ENCODE measurements around the gene ELAVL1. TPM values are rescaled to one million over a fixed set of nuclear protein-coding genes. Genes with fewer than 3 reads are reported as not detected.

The ELAVL1 gene
- polyA plus RNA-seq, result 56.0 TPM
- long read RNA-seq, donor 1, full-length matches to known transcripts, result 15 of 15 reads
- long read RNA-seq, donor 1, partial matches to known transcripts, result 0 of 15 reads
- long read RNA-seq, donor 1, other reads (novel, unspliced or antisense), result 0 of 15 reads
- long read RNA-seq, donor 2, full-length matches to known transcripts, result 42 of 42 reads
- long read RNA-seq, donor 2, partial matches to known transcripts, result 0 of 42 reads
- long read RNA-seq, donor 2, other reads (novel, unspliced or antisense), result 0 of 42 reads
- long read RNA-seq, donor 3, result 0 reads
- long read RNA-seq, donor 4, full-length matches to known transcripts, result 1 of 1 reads
- long read RNA-seq, donor 4, partial matches to known transcripts, result 0 of 1 reads
- long read RNA-seq, donor 4, other reads (novel, unspliced or antisense), result 0 of 1 reads
- long read RNA-seq, donor 5, full-length matches to known transcripts, result 12 of 12 reads
- long read RNA-seq, donor 5, partial matches to known transcripts, result 0 of 12 reads
- long read RNA-seq, donor 5, other reads (novel, unspliced or antisense), result 0 of 12 reads
- long read RNA-seq, donor 6, full-length matches to known transcripts, result 33 of 39 reads
- long read RNA-seq, donor 6, partial matches to known transcripts, result 6 of 39 reads
- long read RNA-seq, donor 6, other reads (novel, unspliced or antisense), result 0 of 39 reads
- long read RNA-seq, donor 7, full-length matches to known transcripts, result 9 of 9 reads
- long read RNA-seq, donor 7, partial matches to known transcripts, result 0 of 9 reads
- long read RNA-seq, donor 7, other reads (novel, unspliced or antisense), result 0 of 9 reads
- long read RNA-seq, donor 8, full-length matches to known transcripts, result 38 of 3,142 reads
- long read RNA-seq, donor 8, partial matches to known transcripts, result 3,006 of 3,142 reads
- long read RNA-seq, donor 8, other reads (novel, unspliced or antisense), result 98 of 3,142 reads
- long read RNA-seq, donor 9, full-length matches to known transcripts, result 17 of 17 reads
- long read RNA-seq, donor 9, partial matches to known transcripts, result 0 of 17 reads
- long read RNA-seq, donor 9, other reads (novel, unspliced or antisense), result 0 of 17 reads
- long read RNA-seq, donor 10, full-length matches to known transcripts, result 28 of 28 reads
- long read RNA-seq, donor 10, partial matches to known transcripts, result 0 of 28 reads
- long read RNA-seq, donor 10, other reads (novel, unspliced or antisense), result 0 of 28 reads
- long read RNA-seq, donor 11, full-length matches to known transcripts, result 21 of 21 reads
- long read RNA-seq, donor 11, partial matches to known transcripts, result 0 of 21 reads
- long read RNA-seq, donor 11, other reads (novel, unspliced or antisense), result 0 of 21 reads

DNA sequence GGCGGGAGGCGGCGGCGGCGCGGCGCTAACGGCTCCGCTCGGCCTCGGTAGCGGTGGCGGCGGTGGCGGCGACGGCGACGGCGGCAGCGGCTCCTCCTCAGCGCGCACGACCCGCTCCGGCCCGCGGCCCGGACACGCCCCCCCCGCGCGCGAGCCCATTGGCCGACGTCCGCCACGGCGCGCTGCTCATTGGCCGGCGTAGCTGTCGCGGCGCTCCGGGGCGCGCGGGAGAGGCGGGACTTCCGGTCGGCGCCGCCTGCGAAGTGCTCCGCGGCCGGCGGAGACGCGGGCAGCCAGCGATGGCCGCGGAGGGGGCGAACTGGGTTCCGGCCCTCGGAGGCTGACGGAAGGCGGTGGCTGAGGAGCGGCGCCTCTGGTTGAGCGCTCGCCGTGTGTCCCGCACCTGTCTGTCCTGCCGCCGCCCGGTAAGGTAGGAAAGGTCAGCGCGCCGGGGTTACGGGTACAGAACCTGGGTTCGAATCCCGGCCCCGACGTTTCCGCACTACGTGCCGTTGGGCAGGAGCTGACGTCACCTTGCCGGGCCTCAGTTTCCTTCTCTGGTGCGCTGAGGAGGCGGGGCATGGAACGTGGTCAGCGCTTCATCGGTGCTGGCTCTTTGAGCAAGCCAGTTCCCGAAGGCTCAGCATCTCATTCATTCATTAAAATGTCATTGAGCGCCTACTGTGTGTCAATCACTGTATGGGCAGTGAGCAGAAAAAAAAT lies at the start of gene ELAVL1:
Gene ELAVL1, minus strand, starts transcription at position 108 of the 723 bp plus-strand sequence. CDS start 13,826 bp downstream, outside the sequence.
- no peaks in the 10 kb centered on the region for H3K9me3 ChIP-seq (ENCODE audit: control insufficient read depth, low read depth, low read length)
- H3K27me3 ChIP-seq (ENCODE audit: control insufficient read depth, insufficient read depth, low read length), result no peaks in the 10 kb centered on the region
- peaks cover 15% of the 10 kb centered on the region for H3K4me1 ChIP-seq (ENCODE audit: control insufficient read depth, insufficient read depth, low read length)
- no CpG with 5 or more reads among the region's 98 CpGs for WGBS (ENCODE audit: insufficient coverage, low lambda C conversion rate)
- DNase-seq, result peak; percentile 89 to 93
- H3K27ac ChIP-seq (ENCODE audit: low read length), result peak within 1 kb of the TSS; percentile 71
- peaks cover 6% of the 10 kb centered on the region for H3K36me3 ChIP-seq (ENCODE audit: control insufficient read depth, insufficient read depth, low read length)
- peak within 1 kb of the TSS; percentile 99 for H3K4me3 ChIP-seq (ENCODE audit: low read length)

GRCh38 chr19:8054169-8054568 lies 48.7 kb upstream of the ELAVL1 start:
- DNase-seq, result peak; percentile 71 to 90
- Histone ChIP-seq H3K4me1 (ENCODE audit: control insufficient read depth, insufficient read depth, low read length) (peaks cover 33% of the 10 kb centered on the region), H3K36me3 (ENCODE audit: control insufficient read depth, insufficient read depth, low read length) (peaks cover 6% of the 10 kb centered on the region), H3K27ac (ENCODE audit: low read length) (peak overlapping the region; percentile 92), H3K4me3 (ENCODE audit: low read length) (peak overlapping the region; percentile 57), H3K27me3 (ENCODE audit: control insufficient read depth, insufficient read depth, low read length) (no peaks in the 10 kb centered on the region), H3K9me3 (ENCODE audit: control insufficient read depth, low read depth, low read length) (peaks cover 3% of the 10 kb centered on the region)
- WGBS (ENCODE audit: insufficient coverage, low lambda C conversion rate), result no CpG with 5 or more reads among the region's 9 CpGs

DNA sequence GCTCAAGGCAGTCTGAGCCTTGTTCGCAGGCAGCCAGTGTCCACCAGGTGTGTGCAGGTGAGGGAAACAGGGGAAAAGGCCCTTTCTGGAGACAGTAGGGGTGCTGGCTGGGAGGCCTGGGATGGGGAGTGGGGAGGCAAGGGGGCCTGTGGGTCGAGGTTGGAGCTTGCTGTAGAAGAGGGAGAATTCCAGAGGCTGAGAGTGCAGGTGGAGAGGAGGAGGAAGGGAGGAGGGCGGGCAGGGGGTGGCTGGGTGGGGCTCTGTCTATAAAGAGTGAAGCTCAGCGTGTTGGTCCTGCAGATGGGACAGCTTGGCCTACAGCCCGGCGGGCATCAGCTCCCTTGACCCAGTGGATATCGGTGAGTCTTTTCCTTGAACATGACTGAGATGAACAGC lies 47.0 kb upstream of the ELAVL1 start, which contains the start of gene CCL25:
Gene CCL25, plus strand, starts transcription at position 297 of the 396 bp plus-strand sequence. CDS start 290 bp downstream, outside the sequence.
- H3K4me1 ChIP-seq (ENCODE audit: control insufficient read depth, insufficient read depth, low read length), result peaks cover 33% of the 10 kb centered on the region
- no peaks in the 10 kb centered on the region for H3K27me3 ChIP-seq (ENCODE audit: control insufficient read depth, insufficient read depth, low read length)
- WGBS (ENCODE audit: insufficient coverage, low lambda C conversion rate), result no CpG with 5 or more reads among the region's 7 CpGs
- peak within 1 kb of the TSS; percentile 57 for H3K4me3 ChIP-seq (ENCODE audit: low read length)
- H3K27ac ChIP-seq (ENCODE audit: low read length), result peak within 1 kb of the TSS; percentile 92
- H3K9me3 ChIP-seq (ENCODE audit: control insufficient read depth, low read depth, low read length), result peaks cover 3% of the 10 kb centered on the region
- DNase-seq, result peak in 1 of 2 donors; percentile 49
- H3K36me3 ChIP-seq (ENCODE audit: control insufficient read depth, insufficient read depth, low read length), result peaks cover under 1% of the 10 kb centered on the region

DNA sequence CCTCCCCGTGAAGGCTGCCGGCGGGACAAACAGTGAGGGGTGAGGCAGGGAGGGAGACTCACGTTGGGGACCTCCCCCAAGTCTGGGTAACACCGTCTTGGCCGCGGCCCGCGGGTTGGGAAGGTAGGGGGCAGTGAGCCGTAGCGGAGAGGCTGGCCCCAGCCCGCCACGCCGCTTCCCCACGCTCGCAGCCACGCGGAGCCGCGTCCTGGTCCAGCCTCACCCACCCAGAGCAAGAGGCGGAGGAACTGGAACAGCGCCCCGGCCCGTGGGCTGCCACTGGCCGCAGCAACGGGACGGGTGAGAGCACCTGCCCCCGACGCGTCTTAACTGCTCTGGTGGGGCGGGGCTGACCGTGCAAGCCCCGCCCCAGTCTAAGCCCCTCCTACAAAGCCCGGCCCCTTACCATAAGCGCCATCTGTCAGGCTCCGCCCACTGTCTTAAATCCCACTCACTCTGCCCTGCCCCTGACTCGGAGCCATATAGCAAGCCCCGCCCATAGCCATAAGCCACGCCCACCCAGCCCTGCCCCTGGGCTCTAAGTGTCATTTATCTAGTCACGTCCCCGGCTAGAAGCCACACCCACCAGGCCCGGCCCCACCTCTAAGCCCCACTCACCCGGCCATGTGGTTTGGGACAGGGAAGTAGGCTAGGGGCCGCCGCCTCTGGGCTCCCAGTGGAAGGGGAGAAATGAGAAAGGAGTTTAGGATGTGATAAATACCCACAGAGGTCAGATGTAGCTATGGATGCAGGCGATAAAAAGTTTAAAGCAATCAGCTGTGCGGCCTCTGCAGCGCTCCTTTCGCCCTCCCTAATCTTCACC lies 45.0 kb upstream of the ELAVL1 start:
- Histone ChIP-seq H3K27me3 (ENCODE audit: control insufficient read depth, insufficient read depth, low read length) (no peaks in the 10 kb centered on the region), H3K4me3 (ENCODE audit: low read length) (peak overlapping the region; percentile 82), H3K4me1 (ENCODE audit: control insufficient read depth, insufficient read depth, low read length) (peaks cover 37% of the 10 kb centered on the region), H3K27ac (ENCODE audit: low read length) (peak overlapping the region; percentile 78), H3K36me3 (ENCODE audit: control insufficient read depth, insufficient read depth, low read length) (no peaks in the 10 kb centered on the region), H3K9me3 (ENCODE audit: control insufficient read depth, low read depth, low read length) (peaks cover 3% of the 10 kb centered on the region)
- WGBS (ENCODE audit: insufficient coverage, low lambda C conversion rate), result no CpG with 5 or more reads among the region's 49 CpGs
- peak; percentile 99 for DNase-seq

DNA sequence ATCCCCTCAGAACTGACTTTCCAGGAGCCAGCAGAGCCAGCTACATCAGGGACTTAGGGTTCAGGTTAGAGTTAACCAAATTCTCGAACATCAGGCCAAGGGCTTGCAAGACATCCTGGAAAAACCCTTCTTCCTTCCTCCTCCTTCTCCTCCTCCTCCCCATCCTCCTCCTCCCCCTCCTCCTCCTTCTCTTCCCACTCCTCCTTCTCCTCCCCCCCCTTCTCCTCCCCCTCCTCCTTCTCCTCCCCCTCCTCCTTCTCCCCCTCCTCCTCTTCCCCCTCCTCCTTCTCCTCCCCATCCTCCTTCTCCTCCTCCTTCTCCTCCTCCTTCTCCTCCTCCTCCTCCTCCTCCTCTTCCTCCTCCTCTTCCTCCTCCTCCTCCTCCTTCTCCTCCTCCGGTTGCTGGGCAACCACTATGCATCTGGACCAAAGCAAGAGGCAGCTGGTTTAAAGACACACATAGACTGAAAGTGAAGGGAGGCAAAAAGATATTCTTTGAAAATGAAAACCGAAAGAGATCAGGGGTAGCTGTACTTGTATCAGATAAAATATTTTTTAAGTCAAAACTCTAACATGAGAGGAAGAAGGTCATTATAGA lies 41.2 kb upstream of the ELAVL1 start:
- DNase-seq, result no peak
- H3K9me3 ChIP-seq (ENCODE audit: control insufficient read depth, low read depth, low read length), result peaks cover 3% of the 10 kb centered on the region
- H3K4me3 ChIP-seq (ENCODE audit: low read length), result no peak overlapping the region
- no peak overlapping the region for H3K27ac ChIP-seq (ENCODE audit: low read length)
- H3K36me3 ChIP-seq (ENCODE audit: control insufficient read depth, insufficient read depth, low read length), result no peaks in the 10 kb centered on the region
- peaks cover 13% of the 10 kb centered on the region for H3K4me1 ChIP-seq (ENCODE audit: control insufficient read depth, insufficient read depth, low read length)
- H3K27me3 ChIP-seq (ENCODE audit: control insufficient read depth, insufficient read depth, low read length), result no peaks in the 10 kb centered on the region
- WGBS (ENCODE audit: insufficient coverage, low lambda C conversion rate), result 60% methylated on average over 1 of the region's 3 CpGs

- no peaks in the 10 kb centered on the region for H3K27me3 ChIP-seq (ENCODE audit: control insufficient read depth, insufficient read depth, low read length)
- H3K36me3 ChIP-seq (ENCODE audit: control insufficient read depth, insufficient read depth, low read length), result no peaks in the 10 kb centered on the region
- H3K9me3 ChIP-seq (ENCODE audit: control insufficient read depth, low read depth, low read length), result peaks cover 3% of the 10 kb centered on the region
- no CpG with 5 or more reads among the region's 10 CpGs for WGBS (ENCODE audit: insufficient coverage, low lambda C conversion rate)
- no peak overlapping the region for H3K4me3 ChIP-seq (ENCODE audit: low read length)
- H3K27ac ChIP-seq (ENCODE audit: low read length), result no peak overlapping the region
- DNase-seq, result peak in 1 of 2 donors; percentile 60
- H3K4me1 ChIP-seq (ENCODE audit: control insufficient read depth, insufficient read depth, low read length), result peaks cover 15% of the 10 kb centered on the region
Observed at GRCh38 chr19:8045872-8046568, 40.6 kb upstream of the ELAVL1 start.

DNA sequence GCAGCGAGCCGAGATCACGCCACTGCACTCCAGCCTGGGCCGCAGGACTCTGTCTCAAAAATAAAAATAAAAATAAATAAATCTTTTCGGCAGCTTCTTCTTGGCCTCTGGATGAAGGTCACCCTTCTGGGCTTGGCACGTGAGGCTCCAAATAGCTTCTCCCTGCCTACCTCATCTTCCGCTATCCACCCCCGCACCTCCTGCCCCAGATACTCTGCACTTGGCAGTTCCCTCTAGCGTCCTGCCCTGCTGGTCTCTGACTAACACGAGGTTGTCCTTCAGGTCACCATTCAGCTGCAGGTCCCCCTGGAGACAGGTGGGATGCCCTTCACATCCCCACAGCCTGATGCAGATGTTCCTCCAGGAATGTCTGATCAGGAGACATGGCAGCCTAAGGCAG lies 38.6 kb upstream of the ELAVL1 start:
- H3K9me3 ChIP-seq (ENCODE audit: control insufficient read depth, low read depth, low read length), result no peaks in the 10 kb centered on the region
- no peak overlapping the region for H3K4me3 ChIP-seq (ENCODE audit: low read length)
- H3K36me3 ChIP-seq (ENCODE audit: control insufficient read depth, insufficient read depth, low read length), result no peaks in the 10 kb centered on the region
- DNase-seq, result no peak
- no peak overlapping the region for H3K27ac ChIP-seq (ENCODE audit: low read length)
- H3K27me3 ChIP-seq (ENCODE audit: control insufficient read depth, insufficient read depth, low read length), result no peaks in the 10 kb centered on the region
- H3K4me1 ChIP-seq (ENCODE audit: control insufficient read depth, insufficient read depth, low read length), result peaks cover 13% of the 10 kb centered on the region
- WGBS (ENCODE audit: insufficient coverage, low lambda C conversion rate), result 90% methylated on average over 2 of the region's 10 CpGs

GRCh38 chr19:8042900-8043299 lies 37.5 kb upstream of the ELAVL1 start:
- Histone ChIP-seq H3K9me3 (ENCODE audit: control insufficient read depth, low read depth, low read length) (no peaks in the 10 kb centered on the region), H3K36me3 (ENCODE audit: control insufficient read depth, insufficient read depth, low read length) (no peaks in the 10 kb centered on the region), H3K4me3 (ENCODE audit: low read length) (no peak overlapping the region), H3K4me1 (ENCODE audit: control insufficient read depth, insufficient read depth, low read length) (peaks cover 13% of the 10 kb centered on the region), H3K27me3 (ENCODE audit: control insufficient read depth, insufficient read depth, low read length) (no peaks in the 10 kb centered on the region), H3K27ac (ENCODE audit: low read length) (no peak overlapping the region)
- WGBS (ENCODE audit: insufficient coverage, low lambda C conversion rate), result no CpG with 5 or more reads among the region's 9 CpGs
- DNase-seq, result no peak

All from large intestine (tissue), 12 donors.